Stimulated activated CD4-positive, alpha-beta T cell treated with anti-CD3 and anti-CD28 coated beads, Interleukin-12 subunit alpha, Interleukin-12 subunit beta, amount 100 ng/mL, for 4 hours (primary cell): ENCODE data around the gene RXRA.

Source experiments
- DNase-seq: peaks from one replicate; pipeline ENCODE4 v3.0.0-alpha.2; 2020

Gene RXRA

DNA sequence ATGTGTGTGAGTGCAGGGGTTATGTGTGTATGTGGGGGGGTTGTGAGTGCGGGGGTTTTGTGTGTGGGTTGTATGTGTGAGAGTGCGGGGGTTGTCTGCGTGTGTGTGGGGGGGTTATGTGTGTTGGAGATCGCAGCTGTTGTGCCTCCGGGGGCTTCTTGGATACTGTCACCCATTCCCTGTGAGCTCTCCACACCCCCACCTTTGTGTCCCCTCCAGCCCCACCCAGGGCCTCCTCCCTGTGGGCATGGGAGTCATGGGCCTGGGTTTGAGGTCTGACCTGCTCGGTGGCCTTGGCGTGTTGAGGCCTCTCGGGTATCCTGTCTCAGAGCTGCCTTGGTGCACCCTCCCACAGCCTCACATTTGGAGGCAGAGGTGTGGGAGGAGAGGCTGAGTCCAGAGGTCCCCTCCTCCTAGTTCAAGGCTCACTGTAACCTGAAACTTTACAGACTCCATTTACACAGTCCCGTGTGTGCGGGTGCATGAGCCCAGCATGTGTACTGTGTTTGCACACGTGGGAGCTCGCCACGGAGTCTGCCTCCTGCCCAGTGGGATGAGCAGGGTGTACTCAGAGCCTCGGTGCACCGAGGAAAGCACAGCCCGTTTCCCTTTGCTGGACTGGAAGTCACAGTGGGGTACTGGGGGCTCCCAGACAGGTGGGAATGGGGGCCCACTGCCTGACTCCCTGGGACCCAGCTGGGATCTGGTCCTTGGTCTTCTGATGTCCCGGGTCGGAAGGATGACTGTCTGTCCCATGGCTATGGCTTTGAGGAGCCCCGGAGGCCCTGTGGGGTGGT is 43.4 kb downstream of the RXRA start:
- DNase-seq: no peak

DNA sequence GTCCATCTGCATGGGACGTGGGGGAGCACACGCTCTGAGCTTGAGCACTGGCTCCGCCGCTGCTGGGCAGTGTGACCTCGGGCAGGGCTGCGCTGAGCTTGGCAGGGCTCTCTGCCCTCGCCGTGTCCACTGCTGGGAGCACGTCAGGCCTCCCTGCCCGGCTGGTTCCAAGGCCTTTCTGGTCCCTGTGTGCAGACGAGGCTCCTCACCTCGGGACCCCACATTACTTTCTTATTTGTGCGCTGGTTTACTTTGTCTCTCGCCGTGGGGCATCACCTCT is 43.9 kb downstream of the RXRA start:
- no peak for DNase-seq

GRCh38 chr9:134370638-134371037 is 44.4 kb downstream of the RXRA start:
- DNase-seq: no peak

DNA sequence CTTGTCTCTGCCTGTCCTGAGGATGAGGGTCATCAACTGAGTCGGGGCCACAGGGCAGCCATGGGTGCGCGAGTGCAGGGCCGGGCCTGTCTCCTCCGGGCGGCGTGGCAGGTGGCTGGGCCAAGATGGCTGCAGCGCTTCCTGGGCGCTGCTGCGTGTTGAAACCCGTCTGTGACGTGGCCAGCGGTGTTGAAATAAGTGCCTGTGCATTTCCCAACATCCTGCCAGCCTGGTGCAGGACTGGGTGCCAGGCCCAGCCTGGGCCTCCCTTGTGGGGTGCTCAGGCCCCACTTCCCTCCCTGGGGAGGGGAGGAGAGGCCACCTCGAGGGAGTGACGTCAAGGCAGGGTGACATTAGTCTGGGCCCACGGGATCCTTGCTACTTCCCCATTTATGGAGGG is 45.5 kb downstream of the RXRA start:
- no peak for DNase-seq

DNA sequence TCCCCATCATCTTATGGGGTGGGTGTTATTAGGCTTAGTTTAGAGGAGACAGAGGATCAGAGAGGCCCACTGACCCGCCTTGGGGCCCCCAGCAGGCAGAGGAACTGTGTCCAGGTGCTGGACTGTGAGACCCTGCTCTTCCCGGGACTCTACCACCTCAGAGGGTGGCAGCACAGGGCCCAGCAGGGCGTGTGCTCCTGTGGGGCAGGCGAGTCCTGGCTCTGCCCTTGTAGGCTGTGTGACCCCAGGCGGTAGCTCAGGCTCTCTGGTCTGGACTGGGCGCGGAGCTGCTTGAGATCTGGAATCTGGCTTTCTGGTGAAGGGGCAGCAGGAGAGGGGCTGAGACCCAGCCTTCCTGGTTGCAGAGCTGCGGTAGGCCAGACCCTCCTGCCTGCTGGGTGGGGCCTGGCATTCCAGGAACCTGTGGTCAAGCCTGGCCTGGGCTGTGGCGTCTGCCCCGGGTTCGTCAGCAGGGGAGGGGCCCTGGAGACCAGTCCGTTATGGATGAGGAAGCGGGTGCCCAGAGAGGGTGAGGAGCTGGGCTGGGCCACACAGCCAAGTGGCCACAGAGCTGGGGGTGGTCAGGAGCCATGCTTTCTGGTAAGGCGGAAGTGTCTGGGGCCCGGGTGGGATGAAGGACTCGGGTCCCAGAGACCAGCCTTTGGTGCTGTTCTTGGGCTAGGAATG is 46.5 kb downstream of the RXRA start:
- DNase-seq: no peak

DNA sequence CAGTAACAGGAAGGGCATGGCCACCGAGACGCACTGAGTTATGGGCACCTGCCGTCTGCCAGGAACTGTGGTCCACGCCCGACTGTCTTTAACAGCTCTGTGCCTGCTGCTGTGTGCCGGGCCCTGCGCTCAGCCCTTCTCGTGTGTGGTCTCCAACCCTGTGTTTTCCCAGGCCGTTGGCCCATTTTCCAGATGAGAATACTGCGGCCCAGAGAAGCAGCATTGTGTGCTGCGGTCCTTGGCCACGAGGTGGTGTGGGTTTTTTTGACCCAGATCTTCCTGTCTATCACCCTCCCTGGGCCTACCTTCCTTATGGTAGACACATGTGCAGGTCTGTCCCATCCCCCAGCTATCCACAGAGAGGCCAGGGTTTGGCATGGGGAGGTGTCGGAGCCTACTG is 47.0 kb downstream of the RXRA start:
- DNase-seq: no peak

DNA sequence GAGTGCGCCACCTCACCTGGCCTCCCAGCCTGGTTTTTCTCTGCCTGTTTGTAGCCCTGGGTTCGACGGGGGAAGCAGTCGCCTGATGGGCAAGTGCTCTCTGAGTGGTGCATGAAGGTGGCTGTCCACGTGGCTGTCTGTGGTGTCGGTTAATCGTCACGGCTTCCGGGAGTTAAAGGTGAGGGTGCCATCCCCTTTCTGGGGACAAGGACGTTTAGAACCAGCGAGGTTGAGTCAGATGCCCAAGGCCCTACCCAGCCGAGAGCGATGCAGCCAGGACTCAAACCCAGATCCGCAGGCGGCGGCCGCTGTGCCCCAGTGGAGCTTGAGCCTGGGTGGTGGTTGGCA is 47.7 kb downstream of the RXRA start:
- no peak for DNase-seq

DNA sequence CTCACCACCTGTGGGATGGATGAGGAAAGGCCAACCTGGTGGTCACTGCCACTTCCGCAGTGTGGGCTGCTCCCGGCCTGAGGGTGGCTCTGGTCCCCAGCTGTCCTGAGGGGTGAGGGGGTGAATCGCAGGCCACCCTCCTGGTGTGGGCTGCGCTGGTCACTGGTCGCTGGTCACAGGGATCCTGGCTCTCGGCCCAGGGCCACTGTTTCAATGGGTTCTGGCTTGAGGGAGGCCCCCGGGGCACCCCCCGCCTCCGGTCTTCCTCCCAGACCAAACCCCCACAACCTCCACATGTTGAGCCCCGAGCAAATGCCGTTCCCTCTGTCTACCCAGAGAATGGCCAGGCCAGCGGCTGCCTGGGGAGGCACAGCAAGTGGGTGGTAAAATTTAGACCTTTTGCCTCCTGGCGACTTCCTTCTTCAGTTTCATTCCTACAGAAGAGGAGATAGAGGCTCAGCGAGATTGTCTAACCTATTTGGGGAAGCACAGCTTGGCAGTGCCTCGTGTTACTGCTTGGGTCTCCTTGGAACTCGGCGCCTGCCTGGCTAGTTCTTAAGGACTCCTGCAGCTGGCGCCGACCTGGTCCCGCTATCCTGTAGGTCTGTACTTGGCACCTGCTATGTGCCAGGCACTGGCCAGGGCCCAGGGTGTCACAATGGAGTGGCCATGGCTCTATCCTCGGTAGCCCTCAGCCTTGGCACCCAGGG is 48.2 kb downstream of the RXRA start:
- no peak for DNase-seq

DNA sequence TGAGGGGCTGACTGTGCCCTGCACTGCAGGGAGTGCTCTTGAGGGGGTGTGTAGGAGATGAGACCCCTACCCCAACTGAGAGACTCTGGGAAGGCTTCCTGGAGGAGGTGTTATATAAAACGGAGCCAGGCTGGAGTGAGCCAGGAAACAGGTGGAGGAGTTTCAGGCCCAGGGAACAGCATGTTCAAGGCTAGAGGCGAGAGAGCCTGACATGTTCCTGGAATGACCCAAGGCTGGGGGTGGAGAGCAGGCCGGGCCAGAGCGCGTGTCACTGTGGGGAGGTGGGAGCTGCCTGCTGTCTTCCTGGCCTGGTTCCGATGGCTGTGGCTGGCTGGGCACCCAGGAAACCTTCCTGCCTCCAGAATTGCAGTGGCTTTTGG is 48.7 kb downstream of the RXRA start:
- no peak for DNase-seq

GRCh38 chr9:134375430-134376385 is 49.5 kb downstream of the RXRA start:
- no peak for DNase-seq

GRCh38 chr9:134376386-134377142 is 50.3 kb downstream of the RXRA start:
- no peak for DNase-seq

- no peak for DNase-seq
Measured at GRCh38 chr9:134377143-134377484, 50.9 kb downstream of the RXRA start.

- no peak for DNase-seq
Measured at GRCh38 chr9:134377976-134378375, 51.7 kb downstream of the RXRA start.

DNA sequence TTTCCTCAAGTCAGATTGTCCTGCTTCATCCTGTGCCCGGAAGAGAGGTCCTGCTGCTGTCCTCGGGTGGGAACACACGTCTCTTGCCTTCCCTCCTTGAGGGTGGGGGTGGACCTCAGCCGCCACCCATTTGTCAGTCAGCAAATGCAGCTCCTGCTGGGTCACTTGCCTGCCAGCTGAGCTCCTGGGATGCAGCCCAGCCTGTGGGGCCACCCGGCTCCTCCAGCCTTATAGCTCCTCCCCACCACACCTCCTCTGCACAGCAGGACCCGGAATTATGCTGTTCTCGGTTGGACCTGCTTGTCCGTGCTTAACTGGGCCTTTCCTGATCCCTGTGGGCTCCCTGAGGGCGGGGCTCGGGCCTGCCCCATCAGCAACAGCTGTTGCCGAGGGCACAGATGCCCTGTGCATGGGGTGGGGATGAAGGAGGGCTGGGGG is 52.7 kb downstream of the RXRA start:
- DNase-seq: no peak

- no peak for DNase-seq
Measured at GRCh38 chr9:134379831-134380365, 53.6 kb downstream of the RXRA start.

- DNase-seq: no peak
Measured at GRCh38 chr9:134380542-134381271, 54.5 kb downstream of the RXRA start.

GRCh38 chr9:134381272-134381661 is 55.0 kb downstream of the RXRA start:
- no peak for DNase-seq

DNA sequence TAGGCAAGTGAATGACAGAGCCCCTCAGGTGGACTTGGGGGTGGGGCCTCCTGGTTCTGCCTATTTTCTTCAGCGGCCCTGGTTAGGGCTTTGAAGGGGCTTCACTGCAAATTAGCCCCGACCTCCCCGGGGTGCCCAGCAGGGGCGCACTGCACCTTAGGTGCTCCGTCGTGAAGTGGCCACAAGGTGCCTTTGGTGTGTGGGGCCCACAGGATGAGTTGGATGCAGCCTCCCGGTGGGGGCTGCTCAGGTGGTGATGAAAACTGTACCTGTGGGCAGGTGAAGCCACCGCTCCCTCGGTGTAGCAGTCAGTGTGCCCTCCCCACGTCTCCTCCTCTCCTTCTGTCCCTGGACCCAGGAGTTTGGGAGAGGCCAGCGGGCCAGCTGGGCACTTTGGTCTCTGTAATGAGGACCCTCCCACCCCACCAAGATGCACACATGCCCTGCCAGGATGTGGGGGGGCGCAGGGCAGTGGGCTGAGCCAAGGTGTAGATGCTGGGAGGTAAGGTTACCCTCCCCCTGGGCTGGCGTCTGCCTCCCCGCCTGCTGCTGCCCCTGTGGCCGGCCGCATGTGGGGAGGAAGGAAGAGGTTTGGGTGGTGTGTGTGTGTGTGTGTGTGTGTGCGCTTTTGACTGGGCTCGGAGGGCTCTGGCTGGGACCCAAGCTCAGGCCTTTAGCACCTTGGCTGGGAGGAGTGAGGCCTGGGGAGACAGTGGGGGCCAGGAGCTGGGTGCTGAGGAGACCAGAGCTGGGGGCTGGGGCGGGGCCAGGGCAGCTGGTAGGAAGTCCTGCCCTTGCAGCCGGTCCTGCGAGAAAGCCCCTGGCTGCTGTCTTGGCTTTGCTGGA is 55.6 kb downstream of the RXRA start:
- DNase-seq: no peak

DNA sequence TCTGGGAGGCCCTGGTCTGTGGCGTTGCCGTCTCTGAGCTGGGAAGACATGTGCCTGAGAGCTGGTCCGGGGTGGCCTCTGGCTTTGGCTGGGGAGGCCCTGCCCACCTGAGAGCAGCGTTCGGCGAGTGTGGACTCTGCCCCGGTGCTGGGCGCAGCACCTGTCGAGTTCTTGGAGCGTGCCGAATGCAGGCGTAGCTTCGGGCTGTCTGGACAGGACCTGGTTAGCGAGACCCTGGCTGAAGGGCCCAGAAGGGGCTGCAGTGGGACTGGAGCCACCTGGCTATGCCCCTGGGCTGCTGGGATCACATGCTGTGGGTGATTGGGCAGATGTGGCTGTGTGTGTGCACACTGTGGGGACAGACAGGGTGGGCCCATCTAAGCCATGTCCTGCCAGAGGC is 56.5 kb downstream of the RXRA start:
- no peak for DNase-seq

GRCh38 chr9:134383148-134383547 is 56.9 kb downstream of the RXRA start:
- DNase-seq: no peak
